ENCODE data around the gene GAS1.

Gene GAS1

GRCh38 chr9:86944796-86945727 is 2.2 kb downstream of the GAS1 start:
- H3K4me1 ChIP-seq = peaks cover 0 to 35% (median 4%) of the 10 kb centered on the region in 4 donors
- no peaks in the 10 kb centered on the region for H3K27me3 ChIP-seq
- TF ChIP-seq, protein P1, sequence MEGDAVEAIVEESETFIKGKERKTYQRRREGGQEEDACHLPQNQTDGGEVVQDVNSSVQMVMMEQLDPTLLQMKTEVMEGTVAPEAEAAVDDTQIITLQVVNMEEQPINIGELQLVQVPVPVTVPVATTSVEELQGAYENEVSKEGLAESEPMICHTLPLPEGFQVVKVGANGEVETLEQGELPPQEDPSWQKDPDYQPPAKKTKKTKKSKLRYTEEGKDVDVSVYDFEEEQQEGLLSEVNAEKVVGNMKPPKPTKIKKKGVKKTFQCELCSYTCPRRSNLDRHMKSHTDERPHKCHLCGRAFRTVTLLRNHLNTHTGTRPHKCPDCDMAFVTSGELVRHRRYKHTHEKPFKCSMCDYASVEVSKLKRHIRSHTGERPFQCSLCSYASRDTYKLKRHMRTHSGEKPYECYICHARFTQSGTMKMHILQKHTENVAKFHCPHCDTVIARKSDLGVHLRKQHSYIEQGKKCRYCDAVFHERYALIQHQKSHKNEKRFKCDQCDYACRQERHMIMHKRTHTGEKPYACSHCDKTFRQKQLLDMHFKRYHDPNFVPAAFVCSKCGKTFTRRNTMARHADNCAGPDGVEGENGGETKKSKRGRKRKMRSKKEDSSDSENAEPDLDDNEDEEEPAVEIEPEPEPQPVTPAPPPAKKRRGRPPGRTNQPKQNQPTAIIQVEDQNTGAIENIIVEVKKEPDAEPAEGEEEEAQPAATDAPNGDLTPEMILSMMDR (IDR thresholded peaks at IDR 0.05) = no peak
- H3K27ac ChIP-seq = peak overlapping the region; percentile 79 to 90
- peak overlapping the region; percentile 66 to 83 for H3K4me3 ChIP-seq
- H3K9me3 ChIP-seq = no peaks in the 10 kb centered on the region
- intact Hi-C loops (cut with DNase I; ENCODE audit: low total_unique reads) = loop anchor here (5.0 kb wide), 2 partner anchors 167 to 377 kb away; no protein-coding TSS in a partner anchor
- H3K36me3 ChIP-seq = no peaks in the 10 kb centered on the region
- DNase-seq = no peak

DNA sequence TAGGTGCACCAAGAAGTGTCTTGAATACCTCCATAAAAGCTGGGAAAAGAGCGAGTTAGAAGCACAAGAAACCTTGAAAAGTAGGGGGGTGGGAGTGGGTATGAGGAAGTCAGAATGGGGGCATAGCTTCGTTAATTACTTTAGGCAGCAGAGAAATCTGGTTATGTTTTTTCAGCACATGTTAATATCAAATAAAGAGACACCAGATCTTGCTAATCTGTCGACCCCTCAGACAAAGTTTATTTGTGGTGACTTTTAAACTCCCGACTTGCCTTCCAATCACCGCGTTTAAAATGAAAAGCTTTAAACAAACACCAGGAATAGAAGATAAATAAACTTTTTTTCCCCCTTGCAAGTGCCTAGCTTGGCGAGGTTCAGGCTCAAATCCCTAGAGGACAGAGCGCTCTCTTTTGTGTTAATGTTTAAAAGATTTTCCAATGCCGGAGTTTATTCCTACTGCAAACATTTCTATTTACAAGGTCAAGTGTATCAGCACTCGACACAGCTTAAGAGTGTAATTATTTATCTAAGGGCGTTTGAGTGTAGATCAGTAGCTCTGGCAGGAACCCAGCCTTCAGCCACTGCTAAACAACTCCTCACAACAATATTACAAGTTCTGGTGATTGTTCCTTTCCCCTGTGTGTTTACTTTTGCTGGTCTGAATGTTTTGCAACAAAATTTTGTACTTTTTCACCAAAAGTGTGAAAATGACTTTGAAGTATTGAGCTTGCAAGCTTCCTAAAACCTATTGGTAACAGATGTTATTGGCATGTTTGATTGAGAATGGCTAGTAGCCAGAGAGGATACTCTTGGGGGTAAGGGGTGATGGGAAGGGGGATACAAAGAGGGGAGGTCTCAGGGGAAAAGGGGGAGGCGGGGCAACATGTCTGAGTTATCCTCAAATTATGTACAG is 3.8 kb downstream of the GAS1 start:
- H3K9me3 ChIP-seq = no peaks in the 10 kb centered on the region
- intact Hi-C loops (cut with DNase I; ENCODE audit: low total_unique reads) = no loop called here
- peak in 1 of 2 donors; percentile 33 for DNase-seq
- peak overlapping the region in 1 of 2 donors; percentile 66 for H3K4me3 ChIP-seq
- H3K4me1 ChIP-seq = peaks cover 0 to 25% (median 2%) of the 10 kb centered on the region in 4 donors
- H3K27me3 ChIP-seq = no peaks in the 10 kb centered on the region
- no peaks in the 10 kb centered on the region for H3K36me3 ChIP-seq
- TF ChIP-seq, protein P1 (IDR thresholded peaks at IDR 0.05) = no peak
- H3K27ac ChIP-seq = no peak overlapping the region

GRCh38 chr9:86942281-86943200 is 4.8 kb downstream of the GAS1 start:
- no peaks in the 10 kb centered on the region for H3K27me3 ChIP-seq
- no peak for DNase-seq
- no peaks in the 10 kb centered on the region for H3K36me3 ChIP-seq
- intact Hi-C loops (cut with DNase I; ENCODE audit: low total_unique reads) = no loop called here
- no peaks in the 10 kb centered on the region for H3K9me3 ChIP-seq
- TF ChIP-seq, protein P1 (IDR thresholded peaks at IDR 0.05) = no peak
- H3K4me1 ChIP-seq = peaks cover 0 to 25% (median 2%) of the 10 kb centered on the region in 4 donors
- H3K27ac ChIP-seq = no peak overlapping the region
- H3K4me3 ChIP-seq = no peak overlapping the region

GRCh38 chr9:86941197-86941596 is 6.1 kb downstream of the GAS1 start:
- intact Hi-C loops (cut with DNase I; ENCODE audit: low total_unique reads) = no loop called here
- Histone ChIP-seq H3K27me3 (no peaks in the 10 kb centered on the region), H3K4me3 (no peak overlapping the region), H3K4me1 (peaks cover 0 to 25% (median 2%) of the 10 kb centered on the region in 4 donors), H3K27ac (no peak overlapping the region), H3K9me3 (no peaks in the 10 kb centered on the region), H3K36me3 (no peaks in the 10 kb centered on the region)
- TF ChIP-seq, protein P1 (IDR thresholded peaks at IDR 0.05) = no peak
- DNase-seq = no peak

- Histone ChIP-seq H3K9me3 (no peaks in the 10 kb centered on the region), H3K27ac (no peak overlapping the region), H3K27me3 (no peaks in the 10 kb centered on the region), H3K4me3 (no peak overlapping the region), H3K4me1 (peaks cover 0 to 25% (median 2%) of the 10 kb centered on the region in 4 donors), H3K36me3 (no peaks in the 10 kb centered on the region)
- intact Hi-C loops (cut with DNase I; ENCODE audit: low total_unique reads) = no loop called here
- TF ChIP-seq, protein P1 (IDR thresholded peaks at IDR 0.05) = no peak
- DNase-seq = no peak
These were observed 6.5 kb downstream of the GAS1 start for GRCh38 chr9:86940774-86941173.
